Measurements from ENCODE around the gene APPBP2. TPM values are rescaled to one million over a fixed set of nuclear protein-coding genes. Genes with fewer than 3 reads are reported as not detected.

APPBP2 gene
- total RNA-seq, 1 donor from 2014 or later = 8.6 TPM

- DNase-seq (ENCODE audit: low spot score in 2 of 2) = no peak
- H3K9me3 ChIP-seq = no peaks in the 10 kb centered on the region
- TF ChIP-seq CTCF (IDR thresholded peaks at IDR 0.05) = no peak
- H3K4me1 ChIP-seq = no peaks in the 10 kb centered on the region
- H3K4me3 ChIP-seq = no peak overlapping the region
- no peaks in the 10 kb centered on the region for H3K36me3 ChIP-seq
- H3K27ac ChIP-seq = no peak overlapping the region
- intact Hi-C loops (cut with DNase I) = loop anchor here (10.0 kb wide), 1 partner anchor 458 kb away; no protein-coding TSS in a partner anchor
- H3K27me3 ChIP-seq = no peaks in the 10 kb centered on the region
Measured at GRCh38 chr17:60562421-60562820, 36.4 kb upstream of the APPBP2 start.

GRCh38 chr17:60560860-60561257 lies 34.8 kb upstream of the APPBP2 start:
- intact Hi-C loops (cut with DNase I) = loop anchor here (10.0 kb wide), 1 partner anchor 456 kb away; no protein-coding TSS in a partner anchor
- no peak for TF ChIP-seq CTCF (IDR thresholded peaks at IDR 0.05)

GRCh38 chr17:60559995-60560859 lies 34.2 kb upstream of the APPBP2 start:
- TF ChIP-seq CTCF (IDR thresholded peaks at IDR 0.05) = no peak
- DNase-seq (ENCODE audit: low spot score in 2 of 2) = no peak
- intact Hi-C loops (cut with DNase I) = loop anchor here (10.0 kb wide), 1 partner anchor 455 kb away; no protein-coding TSS in a partner anchor
- no peak overlapping the region for H3K27ac ChIP-seq
- H3K9me3 ChIP-seq = no peaks in the 10 kb centered on the region
- no peaks in the 10 kb centered on the region for H3K27me3 ChIP-seq
- H3K36me3 ChIP-seq = no peaks in the 10 kb centered on the region
- H3K4me3 ChIP-seq = no peak overlapping the region
- H3K4me1 ChIP-seq = no peaks in the 10 kb centered on the region

More at GRCh38 chr17:60560860-60561257, 34.8 kb upstream of the APPBP2 start:
- no peak overlapping the region for H3K4me3 ChIP-seq
- no peaks in the 10 kb centered on the region for H3K9me3 ChIP-seq
- no peaks in the 10 kb centered on the region for H3K27me3 ChIP-seq
- H3K27ac ChIP-seq = no peak overlapping the region
- H3K4me1 ChIP-seq = no peaks in the 10 kb centered on the region
- no peak for DNase-seq (ENCODE audit: low spot score in 2 of 2)
- no peaks in the 10 kb centered on the region for H3K36me3 ChIP-seq

- H3K36me3 ChIP-seq = no peaks in the 10 kb centered on the region
- no peak for DNase-seq (ENCODE audit: low spot score in 2 of 2)
- no peak overlapping the region for H3K27ac ChIP-seq
- no peaks in the 10 kb centered on the region for H3K9me3 ChIP-seq
- H3K4me1 ChIP-seq = no peaks in the 10 kb centered on the region
- H3K4me3 ChIP-seq = no peak overlapping the region
- no peak for TF ChIP-seq CTCF (IDR thresholded peaks at IDR 0.05)
- intact Hi-C loops (cut with DNase I) = no loop called here
- no peaks in the 10 kb centered on the region for H3K27me3 ChIP-seq
Measured at GRCh38 chr17:60559659-60559994, 33.6 kb upstream of the APPBP2 start.

- intact Hi-C loops (cut with DNase I) = no loop called here
- Histone ChIP-seq H3K4me1 (no peaks in the 10 kb centered on the region), H3K27ac (no peak overlapping the region)
Measured at GRCh38 chr17:60557805-60558204, 31.8 kb upstream of the APPBP2 start.

More at GRCh38 chr17:60557805-60558204, 31.8 kb upstream of the APPBP2 start:
- H3K9me3 ChIP-seq = no peaks in the 10 kb centered on the region
- no peak for DNase-seq (ENCODE audit: low spot score in 2 of 2)
- no peaks in the 10 kb centered on the region for H3K36me3 ChIP-seq
- H3K27me3 ChIP-seq = no peaks in the 10 kb centered on the region
- no peak for TF ChIP-seq CTCF (IDR thresholded peaks at IDR 0.05)
- no peak overlapping the region for H3K4me3 ChIP-seq
